Sigmoid colon (tissue), 7 donors: Measurements from ENCODE around the gene NAV1. TPM values are rescaled to one million over a fixed set of nuclear protein-coding genes. Genes with fewer than 3 reads are reported as not detected.

Source experiments
- DNase-seq: peaks from one replicate; pipeline ENCODE4 v3.0.0-alpha.2; 2019
- H3K27ac ChIP-seq, 4 donors: fragments of 200-600 bp; sonication (generic); one replicate each; pipeline ENCODE4 v1.5.1; 2016 to 2019; ENCODE audit warnings: mild to moderate bottlenecking in 1 of 4
- H3K27me3 ChIP-seq, 3 donors: fragments of 200-600 bp; sonication (generic); one replicate each; pipeline ENCODE4 v1.5.1; 2019; ENCODE audit warnings: mild to moderate bottlenecking in 1 of 3
- H3K36me3 ChIP-seq, 4 donors: fragments of 200-600 bp; sonication (generic); one replicate each; pipeline ENCODE4 v1.5.1; 2016 to 2019
- H3K4me1 ChIP-seq, 4 donors: fragments of 200-600 bp; sonication (generic); one replicate each; pipeline ENCODE4 v1.5.1; 2017 to 2019
- H3K4me3 ChIP-seq, 4 donors: fragments of 200-600 bp; sonication (generic); one replicate each; pipeline ENCODE4 v1.5.1; 2017 to 2019; ENCODE audit warnings: mild to moderate bottlenecking in 2 of 4, moderate library complexity in 1 of 4
- H3K9me3 ChIP-seq, 4 donors: fragments of 200-600 bp in 3 of 4; sonication (generic) in 3 of 4; one replicate each; pipeline versions ENCODE4 v1.5.1 to v1.6.1; 2013 to 2019
- CTCF ChIP-seq, 4 experiments: fragments of 450-650 bp in 3 of 4; fragments of 200-600 bp in 1 of 4; IDR thresholded peaks; one replicate each; pipeline ENCODE4 v1.5.1; 2016 to 2019; ENCODE audit warnings: antibody characterized with exemption in 4 of 4, mild to moderate bottlenecking in 3 of 4, moderate library complexity in 2 of 4
- EP300 ChIP-seq, 4 donors: sonication (generic); formaldehyde crosslinking; IDR thresholded peaks; one replicate each; pipeline ENCODE4 v1.6.1; 2017; ENCODE audit warnings: antibody characterized with exemption in 4 of 4
- POLR2A ChIP-seq, 2 donors: fragments of 450-650 bp; IDR thresholded peaks; one replicate each; pipeline ENCODE4 v1.6.1; 2016; ENCODE audit warnings: antibody characterized with exemption in 2 of 2, mild to moderate bottlenecking in 2 of 2, moderate library complexity in 2 of 2
- POLR2AphosphoS5 ChIP-seq, 4 donors: sonication (generic); formaldehyde crosslinking; IDR thresholded peaks; one replicate each; pipeline ENCODE4 v1.6.1; 2017; ENCODE audit warnings: antibody characterized with exemption in 4 of 4
- WGBS, 2 donors: extraction: QIAGEN DNeasy Blood & Tissue Kit; methylation state at CpG; one replicate each; pipeline ENCODE4 v1.1.7; 2013; 5-methylcytosine and 5-hydroxymethylcytosine counted together
- intact Hi-C: fragments of 100-400 bp; cut with DNase I; formaldehyde crosslinking; loops from one replicate; pipeline ENCODE4 v1.15.1; 2023
- polyA plus RNA-seq, 3 donors: library from polyadenylated mRNA; stranded (reverse); fragments of 200-250 nt; gene quantifications; one replicate each; pipeline ENCODE4 v1.2.3, GENCODE V29; 2013
- total RNA-seq, 4 donors: library from RNA; depleted of rRNA; stranded (reverse); fragments of >200 nt; gene quantifications; one replicate each; pipeline ENCODE4 v1.1.0, GENCODE V29; 2016
- donor health status: healthy with polysubstance abuse.
- donor health status: Bipolar disorder and iron deficiency.
- donor health status: healthy.

NAV1 gene
- total and polyA plus RNA-seq, 7 donors = 1.8 to 44.9 (median 17.1) TPM

- Histone ChIP-seq H3K4me1 (peaks cover 0 to 72% (median 63%) of the 10 kb centered on the region in 4 donors), H3K4me3 (peak overlapping the region; percentile 71 to 92 (median 78)), H3K36me3 (peaks cover 0 to 11% (median 5%) of the 10 kb centered on the region in 4 donors), H3K27me3 (no peaks in the 10 kb centered on the region), H3K27ac (peak overlapping the region; percentile 92 to 98 (median 96)), H3K9me3 (no peaks in the 10 kb centered on the region)
- no peak for TF ChIP-seq CTCF (IDR thresholded peaks at IDR 0.05)
- peak in 1 of 4 donors; percentile 24 for TF ChIP-seq EP300 (IDR thresholded peaks at IDR 0.05)
- TF ChIP-seq POLR2AphosphoS5 (IDR thresholded peaks at IDR 0.05) = peak in 2 of 4 donors; percentile 37 to 74
- TF ChIP-seq POLR2A (IDR thresholded peaks at IDR 0.05) = no peak
- 78 to 83% methylated on average over 3 of the region's 3 CpGs for WGBS, 2 donors
- intact Hi-C loops = no loop called here
- peak; percentile 15 for DNase-seq
Measured at GRCh38 chr1:201504179-201504631, 34.7 kb upstream of the NAV1 start.

DNA sequence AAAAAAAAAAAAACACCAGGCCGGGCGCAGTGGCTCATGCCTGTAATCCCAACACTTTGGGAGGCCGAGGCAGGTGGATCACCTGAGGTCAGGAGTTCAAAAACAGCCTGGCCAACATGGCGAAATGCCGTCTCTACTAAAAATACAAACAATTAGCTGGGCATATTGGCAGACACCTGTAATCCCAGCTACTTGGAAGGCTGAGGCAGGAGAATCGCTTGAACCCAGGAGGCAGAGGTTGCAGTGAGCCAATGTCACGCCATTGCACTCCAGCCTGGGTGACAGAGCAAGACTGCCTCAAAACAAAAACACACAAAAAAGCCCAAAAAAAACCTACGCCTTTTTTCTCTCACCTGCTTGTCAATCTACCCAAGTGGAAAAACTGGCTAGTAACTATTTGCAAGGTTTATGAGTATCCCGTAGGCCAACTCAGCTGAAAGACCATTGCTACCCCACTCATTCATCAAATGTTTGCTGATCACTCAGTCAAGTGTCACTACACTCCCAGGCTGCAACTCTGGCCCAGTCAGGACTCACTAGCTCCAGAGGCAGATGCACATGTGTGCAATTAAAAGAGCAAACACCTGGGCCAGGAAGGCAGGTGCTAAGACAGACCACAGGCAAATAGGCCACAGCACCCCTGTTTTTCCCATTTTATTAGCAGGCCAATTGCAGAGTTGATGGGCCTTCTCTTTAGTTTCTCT lies 34.0 kb upstream of the NAV1 start:
- Histone ChIP-seq H3K9me3 (no peaks in the 10 kb centered on the region), H3K36me3 (peaks cover 0 to 9% (median 4%) of the 10 kb centered on the region in 4 donors), H3K4me3 (peak overlapping the region; percentile 71 to 92 (median 78)), H3K27ac (peak overlapping the region; percentile 92 to 98 (median 96)), H3K27me3 (no peaks in the 10 kb centered on the region), H3K4me1 (peaks cover 0 to 69% (median 58%) of the 10 kb centered on the region in 4 donors)
- peak; percentile 70 for DNase-seq
- 74 to 85% methylated on average over 9 of the region's 9 CpGs for WGBS, 2 donors
- intact Hi-C loops = no loop called here
- TF ChIP-seq POLR2AphosphoS5 (IDR thresholded peaks at IDR 0.05) (peak in 2 of 4 donors; percentile 51 to 53), EP300 (IDR thresholded peaks at IDR 0.05) (no peak), POLR2A (IDR thresholded peaks at IDR 0.05) (peak in 1 of 2 donors; percentile 22)

- H3K4me1 ChIP-seq = peaks cover 0 to 69% (median 52%) of the 10 kb centered on the region in 4 donors
- H3K27me3 ChIP-seq = no peaks in the 10 kb centered on the region
- peak overlapping the region; percentile 92 to 98 (median 96) for H3K27ac ChIP-seq
- intact Hi-C loops = no loop called here
- DNase-seq = peak; percentile 78
- H3K9me3 ChIP-seq = no peaks in the 10 kb centered on the region
- peaks cover 0 to 9% (median 4%) of the 10 kb centered on the region in 4 donors for H3K36me3 ChIP-seq
- TF ChIP-seq POLR2A (IDR thresholded peaks at IDR 0.05) = peak; percentile 22 to 61
- no peak for TF ChIP-seq CTCF (IDR thresholded peaks at IDR 0.05)
- peak; percentile 37 to 73 (median 66) for TF ChIP-seq POLR2AphosphoS5 (IDR thresholded peaks at IDR 0.05)
- peak overlapping the region; percentile 71 to 92 (median 78) for H3K4me3 ChIP-seq
- WGBS, 2 donors = 6 to 11% methylated on average over 4 of the region's 4 CpGs
Measured at GRCh38 chr1:201505503-201505890, 33.4 kb upstream of the NAV1 start.

DNA sequence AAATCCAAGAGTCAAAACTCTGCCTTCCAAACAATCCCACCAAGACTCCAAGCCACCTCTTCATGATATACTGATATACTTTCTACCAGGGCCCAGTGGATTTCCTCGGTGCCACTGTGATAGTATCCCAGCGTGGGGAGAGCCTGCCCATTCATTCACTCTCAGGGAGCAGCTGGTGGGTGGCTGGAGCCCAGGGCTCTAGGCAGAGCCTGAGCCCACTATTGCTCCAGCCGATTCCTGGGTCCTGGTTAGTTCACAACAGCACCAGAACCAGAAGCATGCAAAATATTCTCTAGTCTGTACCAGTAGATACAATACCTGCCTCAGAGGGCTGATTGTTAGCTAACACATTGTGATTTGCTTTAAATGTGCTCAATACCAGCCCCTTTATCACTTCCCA lies 32.8 kb upstream of the NAV1 start:
- peak; percentile 67 for DNase-seq
- peaks cover 0 to 9% (median 4%) of the 10 kb centered on the region in 4 donors for H3K36me3 ChIP-seq
- WGBS, 2 donors = 40 to 61% methylated on average over 3 of the region's 3 CpGs
- peaks cover 0 to 63% (median 46%) of the 10 kb centered on the region in 4 donors for H3K4me1 ChIP-seq
- peak overlapping the region; percentile 92 to 98 (median 96) for H3K27ac ChIP-seq
- no peaks in the 10 kb centered on the region for H3K27me3 ChIP-seq
- TF ChIP-seq CTCF (IDR thresholded peaks at IDR 0.05) (no peak), EP300 (IDR thresholded peaks at IDR 0.05) (no peak), POLR2AphosphoS5 (IDR thresholded peaks at IDR 0.05) (peak in 1 of 4 donors; percentile 7), POLR2A (IDR thresholded peaks at IDR 0.05) (peak in 1 of 2 donors; percentile 19)
- H3K9me3 ChIP-seq = no peaks in the 10 kb centered on the region
- H3K4me3 ChIP-seq = peak overlapping the region; percentile 71 to 92 (median 78)
- intact Hi-C loops = no loop called here
